HG03575 (cell line): Measurements from ENCODE around the gene LCOR.
"Not testable (repeated sequence)": the region's sequence is repeated elsewhere in the genome, so short reads cannot be mapped to it uniquely, and the experiment has no call there.

ENCODE experiments used
- ATAC-seq: cut with Tn5 transposase; IDR thresholded peaks from one replicate; pipeline ENCODE4 v1.9.1; 2021; ENCODE audit not compliant: unreplicated experiment, insufficient number of reproducible peaks, low FRiP score; ENCODE audit errors: extremely low read depth

LCOR gene

GRCh38 chr10:97019213-97019844 is 187.2 kb downstream of the LCOR start:
- no peak for ATAC-seq

GRCh38 chr10:97020452-97021400 is 188.6 kb downstream of the LCOR start:
- no peak for ATAC-seq

GRCh38 chr10:97022616-97023015 is 190.5 kb downstream of the LCOR start:
- ATAC-seq = no peak

- ATAC-seq = no peak
Measured at GRCh38 chr10:97023401-97024167, 191.5 kb downstream of the LCOR start.

- no peak for ATAC-seq
Measured at GRCh38 chr10:97024168-97025073, 192.3 kb downstream of the LCOR start.

- no peak for ATAC-seq
Measured at GRCh38 chr10:97025613-97026242, 193.6 kb downstream of the LCOR start.

GRCh38 chr10:97028126-97028831 is 196.2 kb downstream of the LCOR start:
- ATAC-seq = no peak

- no peak for ATAC-seq
Measured at GRCh38 chr10:97028832-97029178, 196.7 kb downstream of the LCOR start.

- no peak for ATAC-seq
Measured at GRCh38 chr10:97029271-97029670, 197.2 kb downstream of the LCOR start.

GRCh38 chr10:97030894-97031293 is 198.8 kb downstream of the LCOR start:
- no peak for ATAC-seq

GRCh38 chr10:97031459-97031858 is 199.4 kb downstream of the LCOR start:
- no peak for ATAC-seq

- no peak for ATAC-seq
Measured at GRCh38 chr10:97032624-97033023, 200.5 kb downstream of the LCOR start.

- ATAC-seq = not testable (repeated sequence)
Measured at GRCh38 chr10:97033841-97034240, 201.7 kb downstream of the LCOR start.

GRCh38 chr10:97034301-97034700 is 202.2 kb downstream of the LCOR start:
- no peak for ATAC-seq

- no peak for ATAC-seq
Measured at GRCh38 chr10:97034958-97035769, 203.1 kb downstream of the LCOR start.

GRCh38 chr10:97037365-97038361 is 205.6 kb downstream of the LCOR start:
- ATAC-seq = no peak
